Measurements from ENCODE around the gene EIPR1.

Gene EIPR1

GRCh38 chr2:3336844-3337243 lies 40.8 kb downstream of the EIPR1 start:
- H3K4me3 ChIP-seq (ENCODE audit: low read length) = no peak overlapping the region
- no peak for TF ChIP-seq CTCF (conservative IDR thresholded peaks at IDR 0.05; ENCODE audit: low read depth, low read length)
- no peak for DNase-seq (ENCODE audit: low read depth)

DNA sequence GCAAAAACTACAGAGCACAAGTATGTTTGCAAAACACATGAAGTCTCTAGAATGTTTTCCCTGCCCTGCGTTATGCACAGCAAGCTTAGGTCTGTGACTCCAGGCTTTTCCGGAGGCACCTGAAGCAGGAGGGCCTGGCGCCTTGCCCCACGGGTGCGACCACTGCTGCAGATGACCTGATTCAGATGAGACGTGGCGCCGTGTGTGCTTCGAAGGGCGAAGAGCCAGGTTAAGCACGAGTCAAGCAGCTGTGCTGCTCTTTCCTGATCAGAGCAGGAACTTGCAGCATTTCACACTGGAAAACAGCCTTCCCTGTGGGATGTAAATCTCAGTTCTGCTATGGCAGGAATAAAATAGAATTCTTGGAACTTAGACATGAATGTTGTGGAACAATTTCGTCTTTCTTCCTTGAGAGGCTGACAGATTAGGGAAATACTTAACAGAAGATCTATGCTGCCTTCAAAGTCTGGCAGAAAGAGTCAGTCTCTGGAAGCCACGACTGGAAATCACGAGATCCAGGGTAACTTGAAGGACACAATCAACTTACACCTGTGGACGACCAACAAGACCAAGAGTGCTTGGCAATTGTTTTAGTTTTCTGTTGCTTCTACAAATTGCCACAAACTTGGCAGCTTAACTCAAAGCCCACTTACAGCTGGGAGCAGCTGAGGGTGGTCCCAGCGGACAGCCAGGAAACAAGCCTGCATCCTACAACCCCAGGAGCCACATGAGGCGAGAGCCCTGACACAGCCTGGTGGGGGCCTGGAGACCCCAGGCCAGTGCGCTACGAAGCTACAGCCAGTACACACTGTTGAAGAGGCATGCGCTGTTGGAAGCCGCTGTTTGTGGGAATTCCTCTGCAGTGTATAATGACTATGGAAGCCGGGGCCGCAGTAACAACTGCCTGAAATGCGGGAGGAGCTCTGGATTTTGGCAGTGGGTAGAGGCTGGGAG lies 42.9 kb downstream of the EIPR1 start:
- no peak overlapping the region for H3K4me3 ChIP-seq (ENCODE audit: low read length)
- no peak for DNase-seq (ENCODE audit: low read depth)
- no peak for TF ChIP-seq CTCF (conservative IDR thresholded peaks at IDR 0.05; ENCODE audit: low read depth, low read length)

GRCh38 chr2:3332133-3332532 lies 45.5 kb downstream of the EIPR1 start:
- no peak overlapping the region for H3K4me3 ChIP-seq (ENCODE audit: low read length)
- DNase-seq (ENCODE audit: low read depth) = no peak
- TF ChIP-seq CTCF (conservative IDR thresholded peaks at IDR 0.05; ENCODE audit: low read depth, low read length) = no peak

- no peak for TF ChIP-seq CTCF (conservative IDR thresholded peaks at IDR 0.05; ENCODE audit: low read depth, low read length)
- H3K4me3 ChIP-seq (ENCODE audit: low read length) = no peak overlapping the region
- no peak for DNase-seq (ENCODE audit: low read depth)
Measured at GRCh38 chr2:3329491-3329890, 48.1 kb downstream of the EIPR1 start.

- TF ChIP-seq CTCF (conservative IDR thresholded peaks at IDR 0.05; ENCODE audit: low read depth, low read length) = no peak
- H3K4me3 ChIP-seq (ENCODE audit: low read length) = no peak overlapping the region
- no peak for DNase-seq (ENCODE audit: low read depth)
Measured at GRCh38 chr2:3326871-3327270, 50.7 kb downstream of the EIPR1 start.

GRCh38 chr2:3326182-3326537 lies 51.5 kb downstream of the EIPR1 start:
- no peak for DNase-seq (ENCODE audit: low read depth)
- H3K4me3 ChIP-seq (ENCODE audit: low read length) = no peak overlapping the region
- no peak for TF ChIP-seq CTCF (conservative IDR thresholded peaks at IDR 0.05; ENCODE audit: low read depth, low read length)

Data from retinal pigment epithelial cell (primary cell).